HEK293 (cell line): ENCODE data around the gene IGFL2.

Experiments
- CTCF ChIA-PET: fragments of 350-600 bp; formaldehyde crosslinking; extraction: SDS; loops from one replicate; lab custom pipeline; 2021; ENCODE audit warnings: antibody characterized with exemption; lab: Yijun Ruan, JAX
- POLR2A ChIA-PET: fragments of 300-600 bp; formaldehyde crosslinking; extraction: SDS; loops from one replicate; lab custom pipeline; 2020; ENCODE audit warnings: antibody characterized with exemption, inconsistent platforms; lab: Yijun Ruan, JAX
- H3K27ac ChIP-seq: fragments of 200-500 bp; sonication (Bioruptor generic); 2 replicates; pipeline ENCODE4 v1.5.1; 2014; ENCODE audit warnings: low read depth, low read length, control low read depth, inconsistent platforms; ENCODE audit errors: extremely low read depth
- H3K36me3 ChIP-seq, 2 experiments: fragments of 200-500 bp in 1 of 2; sonication (Bioruptor generic) in 1 of 2; 1 replicate in 1 of 2; 2 replicates in 1 of 2; pipeline ENCODE4 v1.5.1; 2014 to 2017; ENCODE audit warnings: inconsistent platforms in 2 of 2, low read length in 2 of 2; ENCODE audit not compliant: control insufficient read depth in 2 of 2, insufficient read depth in 1 of 2
- H3K4me1 ChIP-seq: fragments of 200-500 bp; sonication (Bioruptor generic); 2 replicates; pipeline ENCODE4 v1.5.1; 2014; ENCODE audit warnings: mild to moderate bottlenecking, low read length, inconsistent platforms; ENCODE audit not compliant: control insufficient read depth, insufficient read depth
- H3K4me3 ChIP-seq: 2 replicates; pipeline ENCODE4 v1.5.1; 2011; ENCODE audit warnings: low read depth, mild to moderate bottlenecking, control low read depth, low read length, moderate library complexity
- H3K9me3 ChIP-seq: fragments of 200-500 bp; sonication (Bioruptor generic); 2 replicates; pipeline ENCODE4 v1.5.1; 2014; ENCODE audit warnings: low read depth, low read length, inconsistent platforms; ENCODE audit not compliant: control insufficient read depth, insufficient read depth
- GLI2 ChIP-seq: fragments of 450-650 bp; formaldehyde crosslinking; IDR thresholded peaks from 2 replicates; pipeline ENCODE4; 2017; ENCODE audit warnings: missing biosample characterization, missing genetic modification characterization, low read depth, borderline replicate concordance
- KLF1 ChIP-seq: fragments of 450-650 bp; formaldehyde crosslinking; IDR thresholded peaks from 2 replicates; pipeline ENCODE4 v1.5.1; 2016; ENCODE audit warnings: missing biosample characterization, missing genetic modification characterization
- TRIM28 ChIP-seq: IDR thresholded peaks from 2 replicates; pipeline ENCODE4 v1.6.1; 2011; ENCODE audit warnings: low read length, control low read depth, borderline replicate concordance
- ZNF510 ChIP-seq: fragments of 450-650 bp; formaldehyde crosslinking; IDR thresholded peaks from 2 replicates; pipeline ENCODE4 v1.5.1; 2018; ENCODE audit warnings: mild to moderate bottlenecking, missing genetic modification characterization, missing biosample characterization; ENCODE audit not compliant: insufficient replicate concordance
- ZNF549 ChIP-seq: fragments of 450-650 bp; IDR thresholded peaks from 2 replicates; pipeline ENCODE4 v1.5.1; 2018; ENCODE audit warnings: missing biosample characterization, missing genetic modification characterization, mild to moderate bottlenecking, inconsistent platforms, moderate library complexity
- ZNF660 ChIP-seq: fragments of 450-650 bp; IDR thresholded peaks from 2 replicates; pipeline ENCODE4 v1.5.1; 2018; ENCODE audit warnings: missing biosample characterization, mild to moderate bottlenecking, missing genetic modification characterization
- ZNF664 ChIP-seq: fragments of 450-650 bp; formaldehyde crosslinking; IDR thresholded peaks from 2 replicates; pipeline ENCODE4 v1.5.1; 2016; ENCODE audit warnings: missing biosample characterization, missing genetic modification characterization
- ZNF76 ChIP-seq: fragments of 450-650 bp; formaldehyde crosslinking; IDR thresholded peaks from 2 replicates; pipeline ENCODE4; 2016; ENCODE audit warnings: low read depth, missing biosample characterization, missing genetic modification characterization, borderline replicate concordance
- TF ChIP-seq, protein P1 (sequence below): fragments of 450-650 bp; formaldehyde crosslinking; IDR thresholded peaks from 2 replicates; pipeline ENCODE4 v1.5.1; 2017; ENCODE audit warnings: missing biosample characterization, missing genetic modification characterization
- TF ChIP-seq, protein P2 (sequence below): fragments of 450-650 bp; formaldehyde crosslinking; IDR thresholded peaks from 2 replicates; pipeline ENCODE4 v1.5.1; 2016; ENCODE audit warnings: missing biosample characterization, missing genetic modification characterization
- TF ChIP-seq, protein P3 (sequence below): fragments of 450-650 bp; formaldehyde crosslinking; IDR thresholded peaks from 2 replicates; pipeline ENCODE4 v1.5.1; 2016; ENCODE audit warnings: missing biosample characterization, missing genetic modification characterization
- TF ChIP-seq, protein P4 (sequence below): fragments of 450-650 bp; formaldehyde crosslinking; IDR thresholded peaks from 2 replicates; pipeline ENCODE4 v1.5.0; 2017; ENCODE audit warnings: missing biosample characterization, missing genetic modification characterization, borderline replicate concordance

IGFL2 gene

DNA sequence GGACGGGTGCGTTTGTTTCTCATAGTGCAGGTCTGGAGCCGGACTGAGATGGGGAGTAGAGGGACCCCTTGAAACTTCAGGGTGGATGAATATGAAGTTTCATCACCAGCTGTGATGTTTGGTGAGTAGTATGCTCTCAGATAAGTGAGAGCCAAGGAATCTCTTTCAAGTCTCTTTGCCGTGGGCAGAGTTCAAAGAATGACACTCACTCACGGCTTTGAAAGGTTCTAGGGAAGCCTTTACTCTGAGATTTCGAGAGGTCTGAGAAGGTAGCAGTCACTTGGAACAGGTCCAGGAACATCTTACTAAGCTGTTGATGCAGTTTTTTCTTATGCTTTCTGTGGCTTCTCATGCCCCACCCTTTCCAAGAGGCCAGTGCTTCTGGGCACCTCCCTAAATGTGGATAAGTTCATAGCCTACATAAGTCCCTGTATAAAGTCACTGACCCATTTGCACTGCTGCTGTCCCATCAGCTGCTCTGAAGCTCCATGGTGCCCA lies at the start of gene IGFL2:
IGFL2 (plus strand) TSS at position 448 of the 498 bp plus-strand sequence; CDS start at position 489, 41 bp downstream.
- POLR2A ChIA-PET, result interaction anchor here (0.6 to 1.3 kb wide), 3 partner anchors 9 to 265 kb away, joined by 3 read pairs; no protein-coding TSS in a partner anchor
- no peaks in the 10 kb centered on the region for H3K9me3 ChIP-seq
- no peak for TF ChIP-seq GLI2
- 0 out of 2 replicates have a peak, but pooled peaks have one; percentile 7 for TF ChIP-seq KLF1 (tag by site-specific recombination)
- peak; percentile 21; the same call in 1 of the 2 replicates for TF ChIP-seq TRIM28
- TF ChIP-seq ZNF664, result peak; percentile 69
- TF ChIP-seq, protein P1, sequence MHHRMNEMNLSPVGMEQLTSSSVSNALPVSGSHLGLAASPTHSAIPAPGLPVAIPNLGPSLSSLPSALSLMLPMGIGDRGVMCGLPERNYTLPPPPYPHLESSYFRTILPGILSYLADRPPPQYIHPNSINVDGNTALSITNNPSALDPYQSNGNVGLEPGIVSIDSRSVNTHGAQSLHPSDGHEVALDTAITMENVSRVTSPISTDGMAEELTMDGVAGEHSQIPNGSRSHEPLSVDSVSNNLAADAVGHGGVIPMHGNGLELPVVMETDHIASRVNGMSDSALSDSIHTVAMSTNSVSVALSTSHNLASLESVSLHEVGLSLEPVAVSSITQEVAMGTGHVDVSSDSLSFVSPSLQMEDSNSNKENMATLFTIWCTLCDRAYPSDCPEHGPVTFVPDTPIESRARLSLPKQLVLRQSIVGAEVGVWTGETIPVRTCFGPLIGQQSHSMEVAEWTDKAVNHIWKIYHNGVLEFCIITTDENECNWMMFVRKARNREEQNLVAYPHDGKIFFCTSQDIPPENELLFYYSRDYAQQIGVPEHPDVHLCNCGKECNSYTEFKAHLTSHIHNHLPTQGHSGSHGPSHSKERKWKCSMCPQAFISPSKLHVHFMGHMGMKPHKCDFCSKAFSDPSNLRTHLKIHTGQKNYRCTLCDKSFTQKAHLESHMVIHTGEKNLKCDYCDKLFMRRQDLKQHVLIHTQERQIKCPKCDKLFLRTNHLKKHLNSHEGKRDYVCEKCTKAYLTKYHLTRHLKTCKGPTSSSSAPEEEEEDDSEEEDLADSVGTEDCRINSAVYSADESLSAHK (tag by site-specific recombination), result peak; percentile 83
- TF ChIP-seq, protein P2, sequence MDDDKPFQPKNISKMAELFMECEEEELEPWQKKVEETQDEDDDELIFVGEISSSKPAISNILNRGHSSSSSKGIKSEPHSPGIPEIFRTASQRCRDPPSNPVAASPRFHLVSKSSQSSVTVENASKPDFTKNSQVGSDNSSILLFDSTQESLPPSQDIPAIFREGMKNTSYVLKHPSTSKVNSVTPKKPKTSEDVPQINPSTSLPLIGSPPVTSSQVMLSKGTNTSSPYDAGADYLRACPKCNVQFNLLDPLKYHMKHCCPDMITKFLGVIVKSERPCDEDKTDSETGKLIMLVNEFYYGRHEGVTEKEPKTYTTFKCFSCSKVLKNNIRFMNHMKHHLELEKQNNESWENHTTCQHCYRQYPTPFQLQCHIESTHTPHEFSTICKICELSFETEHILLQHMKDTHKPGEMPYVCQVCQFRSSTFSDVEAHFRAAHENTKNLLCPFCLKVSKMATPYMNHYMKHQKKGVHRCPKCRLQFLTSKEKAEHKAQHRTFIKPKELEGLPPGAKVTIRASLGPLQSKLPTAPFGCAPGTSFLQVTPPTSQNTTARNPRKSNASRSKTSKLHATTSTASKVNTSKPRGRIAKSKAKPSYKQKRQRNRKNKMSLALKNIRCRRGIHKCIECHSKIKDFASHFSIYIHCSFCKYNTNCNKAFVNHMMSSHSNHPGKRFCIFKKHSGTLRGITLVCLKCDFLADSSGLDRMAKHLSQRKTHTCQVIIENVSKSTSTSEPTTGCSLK (tag by site-specific recombination), result no peak
- TF ChIP-seq ZNF660 (tag by site-specific recombination), result 0 out of 2 replicates have a peak, but pooled peaks have one; percentile 13
- TF ChIP-seq, all 188 proteins: peak for 5
- CTCF ChIA-PET, result interaction anchor here (0.5 to 1.3 kb wide), 5 partner anchors 34 to 135 kb away, joined by 3 to 4 read pairs (median 3); no protein-coding TSS in a partner anchor
- Histone ChIP-seq H3K4me3 (no peak within 1 kb of the TSS), H3K4me1 (peaks cover 17% of the 10 kb centered on the region), H3K36me3 (no peaks in the 10 kb centered on the region), H3K27ac (no peak within 1 kb of the TSS)

DNA sequence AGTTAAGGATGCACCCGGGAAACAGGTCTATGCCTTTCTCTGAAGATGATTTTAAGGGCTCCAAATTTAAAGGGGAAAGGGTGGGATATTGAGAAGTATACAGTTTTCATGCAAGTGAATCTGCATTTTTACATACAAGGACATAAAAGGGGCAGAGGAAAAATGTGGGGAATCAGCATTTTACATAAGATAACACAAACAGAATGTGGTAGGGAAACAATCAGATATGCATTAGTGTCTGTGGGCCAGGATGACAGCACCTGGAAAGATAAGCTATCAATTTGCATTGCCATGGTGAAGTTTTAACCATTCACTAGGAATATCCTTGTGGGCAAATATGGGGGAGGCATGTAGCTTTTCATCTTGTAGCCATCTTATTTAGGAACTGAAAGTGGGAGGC lies 47.7 kb upstream of the IGFL2 start:
- H3K4me1 ChIP-seq, result no peaks in the 10 kb centered on the region
- TF ChIP-seq, protein P3, sequence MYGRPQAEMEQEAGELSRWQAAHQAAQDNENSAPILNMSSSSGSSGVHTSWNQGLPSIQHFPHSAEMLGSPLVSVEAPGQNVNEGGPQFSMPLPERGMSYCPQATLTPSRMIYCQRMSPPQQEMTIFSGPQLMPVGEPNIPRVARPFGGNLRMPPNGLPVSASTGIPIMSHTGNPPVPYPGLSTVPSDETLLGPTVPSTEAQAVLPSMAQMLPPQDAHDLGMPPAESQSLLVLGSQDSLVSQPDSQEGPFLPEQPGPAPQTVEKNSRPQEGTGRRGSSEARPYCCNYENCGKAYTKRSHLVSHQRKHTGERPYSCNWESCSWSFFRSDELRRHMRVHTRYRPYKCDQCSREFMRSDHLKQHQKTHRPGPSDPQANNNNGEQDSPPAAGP (tag by site-specific recombination), result no peak
- no peak for TF ChIP-seq ZNF76 (tag by site-specific recombination)
- TF ChIP-seq, protein P4, sequence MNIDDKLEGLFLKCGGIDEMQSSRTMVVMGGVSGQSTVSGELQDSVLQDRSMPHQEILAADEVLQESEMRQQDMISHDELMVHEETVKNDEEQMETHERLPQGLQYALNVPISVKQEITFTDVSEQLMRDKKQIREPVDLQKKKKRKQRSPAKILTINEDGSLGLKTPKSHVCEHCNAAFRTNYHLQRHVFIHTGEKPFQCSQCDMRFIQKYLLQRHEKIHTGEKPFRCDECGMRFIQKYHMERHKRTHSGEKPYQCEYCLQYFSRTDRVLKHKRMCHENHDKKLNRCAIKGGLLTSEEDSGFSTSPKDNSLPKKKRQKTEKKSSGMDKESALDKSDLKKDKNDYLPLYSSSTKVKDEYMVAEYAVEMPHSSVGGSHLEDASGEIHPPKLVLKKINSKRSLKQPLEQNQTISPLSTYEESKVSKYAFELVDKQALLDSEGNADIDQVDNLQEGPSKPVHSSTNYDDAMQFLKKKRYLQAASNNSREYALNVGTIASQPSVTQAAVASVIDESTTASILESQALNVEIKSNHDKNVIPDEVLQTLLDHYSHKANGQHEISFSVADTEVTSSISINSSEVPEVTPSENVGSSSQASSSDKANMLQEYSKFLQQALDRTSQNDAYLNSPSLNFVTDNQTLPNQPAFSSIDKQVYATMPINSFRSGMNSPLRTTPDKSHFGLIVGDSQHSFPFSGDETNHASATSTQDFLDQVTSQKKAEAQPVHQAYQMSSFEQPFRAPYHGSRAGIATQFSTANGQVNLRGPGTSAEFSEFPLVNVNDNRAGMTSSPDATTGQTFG (tag by site-specific recombination), result no peak
- TF ChIP-seq ZNF549 (tag by site-specific recombination), result no peak
- TF ChIP-seq ZNF510 (tag by site-specific recombination), result no peak
- TF ChIP-seq, all 188 proteins: peak for 0
- Histone ChIP-seq H3K27ac (no peak overlapping the region), H3K4me3 (no peak overlapping the region), H3K36me3 (no peaks in the 10 kb centered on the region), H3K9me3 (no peaks in the 10 kb centered on the region)
- ChIA-PET CTCF (interaction anchor here (0.6 kb wide), 1 partner anchor 21 kb away, joined by 6 read pairs; no protein-coding TSS in a partner anchor), POLR2A (no interaction called here)
